ENCODE results near the gene SLC25A19.

DNA sequence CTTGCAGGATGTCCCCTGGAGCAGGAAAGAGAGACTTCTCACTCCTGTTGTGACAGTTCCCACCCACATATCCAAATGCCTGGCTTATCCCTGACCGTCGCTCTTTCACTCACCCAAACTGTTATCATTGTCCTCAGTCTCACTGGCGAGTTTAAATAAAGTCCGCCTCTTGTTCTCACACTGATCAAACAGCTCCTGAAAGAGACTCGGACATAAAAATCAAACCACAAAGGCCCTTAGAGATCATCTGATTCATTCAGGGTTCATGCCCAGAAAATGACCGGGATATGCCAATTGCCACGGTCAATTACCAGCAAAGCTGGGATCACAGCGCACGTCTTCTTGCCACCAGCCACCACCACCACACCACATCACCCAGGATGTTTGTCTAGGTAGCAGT is 47.7 kb downstream of the SLC25A19 start:
- TF ChIP-seq POLR2AphosphoS5 (IDR thresholded peaks at IDR 0.05) (no peak), CTCF (IDR thresholded peaks at IDR 0.05 in 8 of 11, conservative IDR thresholded peaks at IDR 0.05 in 3 of 11) (no peak)

Measured in spleen (tissue), 7 donors.